NT2/D1 (cell line): Measurements from ENCODE around the gene DCUN1D2.

Experiments used
- YY1 ChIP-seq: IDR thresholded peaks from 2 replicates; pipeline ENCODE4 v1.6.1; 2011; ENCODE audit not compliant: insufficient read length, insufficient read depth
- ZNF274 ChIP-seq: IDR thresholded peaks from 2 replicates; pipeline ENCODE4 v1.6.1; 2011; ENCODE audit warnings: mild to moderate bottlenecking, low read depth, low read length

DNA sequence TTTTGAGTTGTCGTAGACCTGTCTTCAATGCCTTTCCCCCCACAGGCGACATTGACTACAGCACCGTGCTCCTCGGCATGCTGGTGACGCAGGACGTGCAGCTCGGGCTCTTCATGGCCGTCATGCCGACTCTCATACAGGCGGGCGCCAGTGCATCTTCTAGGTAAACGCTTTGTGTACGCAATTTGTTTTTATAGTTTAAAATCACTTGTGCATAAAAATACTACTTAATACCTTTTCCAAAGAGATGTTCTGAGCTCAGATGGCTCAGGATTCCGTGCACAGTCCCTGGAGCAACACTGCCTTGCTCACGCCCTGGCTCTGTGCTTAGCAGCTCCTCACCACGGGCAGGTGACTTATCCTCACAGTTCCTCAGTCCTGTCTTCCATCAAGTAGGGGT is 30.1 kb upstream of the DCUN1D2 start:
- TF ChIP-seq ZNF274 = no peak
- no peak for TF ChIP-seq YY1
